Measurements from ENCODE around the gene LCE2A.
"Not testable (repeated sequence)": the region's sequence is repeated elsewhere in the genome, so short reads cannot be mapped to it uniquely, and the experiment has no call there.

The LCE2A gene

GRCh38 chr1:152667648-152668047, 30.5 kb upstream of the LCE2A start:
- DNase-seq (ENCODE audit: low read depth), result no peak
- no peak overlapping the region for H3K4me3 ChIP-seq (ENCODE audit: low read length)
- TF ChIP-seq CTCF (IDR thresholded peaks at IDR 0.05; ENCODE audit: insufficient read depth, low read depth, low read length, missing control alignments), result no peak

- TF ChIP-seq CTCF (IDR thresholded peaks at IDR 0.05; ENCODE audit: insufficient read depth, low read depth, low read length, missing control alignments), result no peak
- DNase-seq (ENCODE audit: low read depth), result peak; percentile 82
- H3K4me3 ChIP-seq (ENCODE audit: low read length), result no peak overlapping the region
These were observed 25.1 kb upstream of the LCE2A start for GRCh38 chr1:152673016-152673415.

DNA sequence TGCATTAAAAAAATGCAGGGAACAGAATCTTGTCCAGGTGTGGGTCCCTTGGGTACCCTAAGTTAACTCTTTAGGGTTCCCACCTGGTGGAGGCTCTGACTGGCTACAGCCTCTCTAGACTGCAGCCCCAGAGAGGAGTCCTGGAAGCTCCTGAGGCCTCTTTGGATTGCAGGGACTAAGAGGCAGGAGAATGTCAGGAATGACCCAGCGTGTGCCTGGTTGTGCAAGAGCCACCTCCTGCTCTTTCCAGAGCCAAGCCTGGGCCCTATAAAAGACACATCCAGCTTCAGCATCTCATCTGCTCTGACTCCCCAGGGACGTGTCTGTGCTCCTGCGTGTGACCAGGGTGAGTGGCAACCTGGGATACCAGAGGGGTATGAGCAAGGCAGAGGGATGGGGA, 23.2 kb upstream of the LCE2A start, which contains the start of gene LCE2C:
LCE2C (plus strand) TSS at position 297 of the 400 bp plus-strand sequence. CDS start 737 bp downstream, outside the sequence.
- H3K4me3 ChIP-seq (ENCODE audit: low read length); DNase-seq (ENCODE audit: low read depth): not testable (repeated sequence)

DNA sequence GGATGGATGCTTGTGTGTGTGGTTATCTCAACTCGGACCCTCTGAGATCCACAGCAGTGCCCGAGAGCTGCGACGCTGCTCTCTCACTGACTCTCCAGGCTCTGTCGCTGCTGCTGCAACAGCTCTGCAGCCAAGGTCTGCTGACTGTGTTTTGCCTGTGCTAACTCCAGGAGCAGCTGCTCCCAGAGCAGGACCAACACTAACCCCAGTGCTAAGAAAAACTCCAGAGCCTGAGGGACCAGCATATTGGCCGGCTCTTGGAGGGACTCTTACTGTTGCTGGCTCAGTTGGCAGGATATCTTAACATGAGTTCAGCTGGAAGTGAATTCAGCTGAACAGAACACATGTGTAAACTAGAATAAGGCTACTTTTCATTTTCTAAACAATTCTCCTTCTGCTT, 18.7 kb upstream of the LCE2A start:
- DNase-seq (ENCODE audit: low read depth), result no peak
- no peak for TF ChIP-seq CTCF (IDR thresholded peaks at IDR 0.05; ENCODE audit: insufficient read depth, low read depth, low read length, missing control alignments)

GRCh38 chr1:152681616-152682015, 16.5 kb upstream of the LCE2A start:
- TF ChIP-seq CTCF (IDR thresholded peaks at IDR 0.05; ENCODE audit: insufficient read depth, low read depth, low read length, missing control alignments), result no peak
- no peak overlapping the region for H3K4me3 ChIP-seq (ENCODE audit: low read length)
- DNase-seq (ENCODE audit: low read depth), result no peak

More for the DNA sequence above, 18.7 kb upstream of the LCE2A start:
- no peak overlapping the region for H3K4me3 ChIP-seq (ENCODE audit: low read length)

GRCh38 chr1:152683846-152684245, 14.3 kb upstream of the LCE2A start:
- no peak overlapping the region for H3K4me3 ChIP-seq (ENCODE audit: low read length)
- DNase-seq (ENCODE audit: low read depth), result peak; percentile 66
- no peak for TF ChIP-seq CTCF (IDR thresholded peaks at IDR 0.05; ENCODE audit: insufficient read depth, low read depth, low read length, missing control alignments)

GRCh38 chr1:152685823-152686222, 12.3 kb upstream of the LCE2A start, which contains the start of gene LCE2B:
Gene LCE2B (plus strand): TSS chr1:152686123. CDS start chr1:152686844, 721 bp downstream.
- DNase-seq (ENCODE audit: low read depth); H3K4me3 ChIP-seq (ENCODE audit: low read length): not testable (repeated sequence)

GRCh38 chr1:152699746-152700145, 1.6 kb downstream of the LCE2A start:
- TF ChIP-seq CTCF (IDR thresholded peaks at IDR 0.05; ENCODE audit: insufficient read depth, low read depth, low read length, missing control alignments), result no peak
- no peak overlapping the region for H3K4me3 ChIP-seq (ENCODE audit: low read length)
- DNase-seq (ENCODE audit: low read depth), result no peak
